Esophagus (tissue), 2 donors: ENCODE measurements around the gene RPP14. TPM values are rescaled to one million over a fixed set of nuclear protein-coding genes. Genes with fewer than 3 reads are reported as not detected.
"Not testable (repeated sequence)": the region's sequence is repeated elsewhere in the genome, so short reads cannot be mapped to it uniquely, and the experiment has no call there.

Experiments used
- H3K27ac ChIP-seq, 2 donors: one replicate each; pipeline ENCODE4 v1.5.1; 2013; ENCODE audit warnings: low read depth in 2 of 2, mild to moderate bottlenecking in 2 of 2, inconsistent platforms in 1 of 2, low read length in 1 of 2, moderate library complexity in 1 of 2
- H3K27me3 ChIP-seq, 2 donors: one replicate each; pipeline ENCODE4 v1.6.1; 2013; ENCODE audit warnings: low read length in 2 of 2, control low read depth in 1 of 2, mild to moderate bottlenecking in 1 of 2; ENCODE audit not compliant: insufficient read depth in 2 of 2, control insufficient read depth in 1 of 2
- H3K36me3 ChIP-seq, 2 donors: one replicate each; pipeline ENCODE4 v1.6.1; 2013; ENCODE audit warnings: low read length in 1 of 2; ENCODE audit not compliant: control insufficient read depth in 2 of 2, insufficient read depth in 2 of 2
- H3K4me1 ChIP-seq, 2 donors: one replicate each; pipeline ENCODE4 v1.6.1; 2013; ENCODE audit warnings: low read length in 1 of 2; ENCODE audit not compliant: control insufficient read depth in 2 of 2, insufficient read depth in 2 of 2
- H3K4me3 ChIP-seq, 2 donors: one replicate each; pipeline ENCODE4 v1.5.1; 2013; ENCODE audit warnings: low read length in 2 of 2, mild to moderate bottlenecking in 2 of 2, low read depth in 1 of 2, moderate library complexity in 1 of 2
- H3K9me3 ChIP-seq, 2 donors: one replicate each; pipeline ENCODE4 v1.6.1; 2013; ENCODE audit warnings: mild to moderate bottlenecking in 2 of 2, low read depth in 1 of 2, low read length in 1 of 2, moderate library complexity in 1 of 2; ENCODE audit not compliant: control insufficient read depth in 2 of 2, insufficient read depth in 1 of 2
- WGBS, 2 donors: extraction: QIAGEN DNeasy Blood & Tissue Kit; methylation state at CpG; one replicate each; pipeline ENCODE4 v1.1.7; 2013; 5-methylcytosine and 5-hydroxymethylcytosine counted together
- polyA plus RNA-seq, 2 donors: library from polyadenylated mRNA; stranded (reverse); fragments of 200-250 nt; gene quantifications; one replicate each; pipeline ENCODE4 v1.2.3, GENCODE V29; 2013
- donor health status: healthy with polysubstance abuse.
- donor health status: Bipolar disorder and iron deficiency.

The RPP14 gene
- polyA plus RNA-seq, 2 donors: 7.5 to 8.4 TPM

DNA sequence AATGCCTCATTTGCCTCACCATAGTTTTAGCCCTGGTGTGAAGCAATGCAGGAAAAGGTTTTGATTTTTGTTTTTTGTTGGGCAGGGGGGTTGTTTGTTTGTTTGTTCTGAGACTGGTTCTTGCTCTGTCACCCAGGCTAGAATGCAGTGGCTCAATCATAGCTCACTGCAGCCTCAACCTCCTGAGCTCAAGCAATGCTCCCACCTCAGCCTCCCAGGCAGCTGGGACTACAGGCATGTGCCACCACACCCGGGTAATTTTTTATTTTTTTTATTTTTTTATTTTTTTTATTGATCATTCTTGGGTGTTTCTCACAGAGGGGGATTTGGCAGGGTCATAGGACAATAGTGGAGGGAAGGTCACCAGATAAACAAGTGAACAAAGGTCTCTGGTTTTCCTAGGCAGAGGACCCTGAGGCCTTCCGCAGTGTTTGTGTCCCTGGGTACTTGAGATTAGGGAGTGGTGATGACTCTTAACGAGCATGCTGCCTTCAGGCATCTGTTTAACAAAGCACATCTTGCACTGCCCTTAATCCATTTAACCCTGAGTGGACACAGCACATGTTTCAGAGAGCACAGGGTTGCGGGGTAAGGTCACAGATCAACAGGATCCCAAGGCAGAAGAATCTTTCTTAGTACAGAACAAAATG lies 17.0 kb upstream of the RPP14 start:
- not testable (repeated sequence) for H3K27me3 ChIP-seq, H3K4me1 ChIP-seq, H3K9me3 ChIP-seq, H3K4me3 ChIP-seq, H3K27ac ChIP-seq, H3K36me3 ChIP-seq
- WGBS, 2 donors: 91 to 95% methylated on average over 3 of the region's 4 CpGs

GRCh38 chr3:58290446-58290845 lies 15.6 kb upstream of the RPP14 start:
- H3K4me3 ChIP-seq, H3K36me3 ChIP-seq, H3K9me3 ChIP-seq, H3K4me1 ChIP-seq, H3K27me3 ChIP-seq, H3K27ac ChIP-seq: not testable (repeated sequence)
- WGBS, 2 donors: 97% methylated on average over 33 of the region's 33 CpGs; no CpG with 5 or more reads in 1 of the 2 donors

DNA sequence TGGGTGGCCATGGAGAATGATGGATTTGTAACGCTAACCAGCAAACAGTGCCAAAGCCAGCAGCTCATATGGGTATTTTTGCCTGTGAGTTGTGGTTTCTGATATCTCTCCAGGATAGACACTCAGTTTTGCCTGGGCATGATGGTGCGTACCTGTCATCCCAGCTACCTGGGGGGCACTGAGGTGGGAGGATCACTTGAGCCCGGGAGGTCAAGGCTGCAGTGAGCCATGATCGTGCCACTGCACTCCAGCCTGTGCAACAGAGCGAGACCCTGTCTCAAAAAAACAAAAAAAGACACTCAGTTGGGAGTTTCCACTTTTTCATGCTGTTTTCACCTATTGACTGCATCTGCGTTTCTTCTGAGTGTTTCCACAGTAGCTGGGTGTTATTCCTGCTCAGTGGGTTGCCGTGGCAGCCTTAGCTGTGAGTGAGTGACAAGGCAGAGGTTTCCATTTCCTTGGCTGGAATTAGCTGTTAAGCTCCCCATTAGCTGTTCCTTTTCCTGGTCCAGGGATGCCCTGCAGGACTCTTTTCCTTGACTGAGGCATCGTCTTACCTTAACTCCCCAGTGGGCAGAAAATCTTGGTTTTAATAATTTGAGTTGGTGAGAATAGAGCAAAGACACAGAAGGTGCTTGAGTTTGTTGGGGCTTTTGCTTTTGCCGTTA lies 14.2 kb upstream of the RPP14 start:
- Histone ChIP-seq H3K9me3 (no peaks in the 10 kb centered on the region), H3K4me3 (no peak overlapping the region), H3K27me3 (no peaks in the 10 kb centered on the region), H3K36me3 (peaks cover 0 to 4% of the 10 kb centered on the region in 2 donors), H3K27ac (no peak overlapping the region), H3K4me1 (no peaks in the 10 kb centered on the region)
- 80 to 83% methylated on average over 9 of the region's 9 CpGs for WGBS, 2 donors

DNA sequence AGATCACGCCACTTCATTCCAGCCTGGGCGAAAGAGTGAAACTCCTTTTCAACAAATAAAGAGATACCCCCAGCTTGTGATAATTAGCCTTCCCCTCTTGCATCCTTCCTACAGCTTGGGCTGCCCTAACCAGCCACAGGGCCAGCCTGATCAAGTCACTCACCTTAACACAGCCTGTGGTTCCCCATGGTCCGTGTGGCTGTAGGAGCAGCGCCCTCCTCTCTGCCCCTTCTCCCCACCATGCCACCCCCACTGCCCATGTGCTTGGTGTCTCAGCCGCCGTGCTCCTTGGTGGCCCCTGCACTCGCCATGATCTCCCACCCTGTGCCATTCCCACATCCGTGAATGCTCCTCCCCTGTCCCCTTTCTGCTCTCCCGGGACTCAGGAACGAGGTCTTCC lies 13.2 kb upstream of the RPP14 start:
- 90 to 93% methylated on average over 10 of the region's 10 CpGs for WGBS, 2 donors
- H3K27me3 ChIP-seq: no peaks in the 10 kb centered on the region
- H3K4me3 ChIP-seq: no peak overlapping the region
- no peaks in the 10 kb centered on the region for H3K36me3 ChIP-seq
- no peaks in the 10 kb centered on the region for H3K9me3 ChIP-seq
- no peaks in the 10 kb centered on the region for H3K4me1 ChIP-seq
- H3K27ac ChIP-seq: no peak overlapping the region

DNA sequence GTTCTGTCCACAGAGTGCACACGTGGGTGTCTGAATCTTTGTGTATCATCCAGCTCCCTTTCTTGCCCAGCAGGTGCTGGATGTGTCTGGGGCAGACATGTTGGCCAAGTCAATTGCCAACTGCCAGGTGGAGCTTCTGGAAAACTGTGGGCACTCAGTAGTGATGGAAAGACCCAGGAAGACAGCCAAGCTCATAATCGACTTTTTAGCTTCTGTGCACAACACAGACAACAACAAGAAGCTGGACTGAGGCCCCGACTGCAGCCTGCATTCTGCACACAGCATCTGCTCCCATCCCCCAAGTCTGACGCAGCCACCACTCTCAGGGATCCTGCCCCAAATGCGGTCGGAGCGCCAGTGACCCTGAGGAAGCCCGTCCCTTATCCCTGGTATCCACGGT lies 12.5 kb upstream of the RPP14 start:
- no peak overlapping the region for H3K27ac ChIP-seq
- 75 to 78% methylated on average over 9 of the region's 9 CpGs for whole genome bisulfite sequencing, 2 donors
- no peaks in the 10 kb centered on the region for H3K4me1 ChIP-seq
- H3K36me3 ChIP-seq: no peaks in the 10 kb centered on the region
- no peaks in the 10 kb centered on the region for H3K9me3 ChIP-seq
- no peaks in the 10 kb centered on the region for H3K27me3 ChIP-seq
- H3K4me3 ChIP-seq: no peak overlapping the region

GRCh38 chr3:58296269-58296668 lies 9.8 kb upstream of the RPP14 start:
- Histone ChIP-seq H3K27me3 (no peaks in the 10 kb centered on the region), H3K4me3 (no peak overlapping the region), H3K27ac (no peak overlapping the region), H3K9me3 (no peaks in the 10 kb centered on the region), H3K36me3 (no peaks in the 10 kb centered on the region), H3K4me1 (no peaks in the 10 kb centered on the region)
- 39 to 50% methylated on average over 5 of the region's 5 CpGs for WGBS, 2 donors

DNA sequence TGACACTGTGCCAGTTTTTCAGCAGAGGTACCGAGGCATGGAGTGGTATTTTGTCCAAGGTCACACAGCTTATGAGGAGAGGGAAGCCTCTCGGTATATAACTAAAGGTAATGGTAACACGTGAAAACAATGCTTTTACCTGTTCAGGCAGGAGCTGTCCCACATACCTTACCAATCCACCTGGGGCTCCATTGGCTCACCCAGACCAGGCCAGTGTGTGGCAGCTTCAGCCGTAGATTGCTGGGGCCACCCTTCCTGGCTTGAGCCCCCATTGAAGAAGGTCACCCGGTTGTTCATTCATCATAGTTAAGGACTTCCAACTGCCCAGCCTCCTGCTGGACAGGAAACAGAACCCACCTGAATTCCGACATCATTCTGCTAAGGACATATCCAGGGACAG lies 9.2 kb upstream of the RPP14 start:
- WGBS, 2 donors: 47 to 50% methylated on average over 6 of the region's 6 CpGs
- no peaks in the 10 kb centered on the region for H3K27me3 ChIP-seq
- no peak overlapping the region for H3K4me3 ChIP-seq
- H3K36me3 ChIP-seq: no peaks in the 10 kb centered on the region
- no peaks in the 10 kb centered on the region for H3K9me3 ChIP-seq
- no peak overlapping the region for H3K27ac ChIP-seq
- no peaks in the 10 kb centered on the region for H3K4me1 ChIP-seq

DNA sequence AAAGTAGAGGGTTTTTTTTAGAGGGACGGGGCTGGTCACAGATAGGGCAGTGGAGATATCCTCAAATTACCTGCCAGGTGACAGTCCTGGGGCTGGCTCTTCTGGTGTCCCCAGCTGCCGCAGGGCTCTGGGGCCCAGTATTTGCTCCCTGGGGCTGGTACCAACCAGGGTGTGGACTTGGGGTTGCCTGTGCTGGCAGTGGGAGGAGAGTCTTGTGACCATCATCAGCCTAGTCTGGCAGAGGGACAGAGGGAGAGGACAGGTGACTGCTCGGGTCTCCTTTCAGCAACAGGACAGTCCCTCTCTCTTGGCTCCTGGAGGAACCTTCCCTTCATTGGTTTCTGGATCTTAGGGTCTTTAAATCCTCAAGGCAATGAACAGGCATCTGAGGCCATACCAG lies 7.9 kb upstream of the RPP14 start:
- Histone ChIP-seq H3K9me3 (no peaks in the 10 kb centered on the region), H3K4me1 (no peaks in the 10 kb centered on the region), H3K27ac (no peak overlapping the region), H3K36me3 (no peaks in the 10 kb centered on the region), H3K27me3 (no peaks in the 10 kb centered on the region), H3K4me3 (no peak overlapping the region)
- 63 to 71% methylated on average over 3 of the region's 3 CpGs for WGBS, 2 donors

GRCh38 chr3:58299075-58299474 lies 7.0 kb upstream of the RPP14 start:
- Histone ChIP-seq H3K27ac (no peak overlapping the region), H3K9me3 (no peaks in the 10 kb centered on the region), H3K4me1 (no peaks in the 10 kb centered on the region), H3K27me3 (no peaks in the 10 kb centered on the region), H3K36me3 (no peaks in the 10 kb centered on the region), H3K4me3 (no peak overlapping the region)
- 54 to 60% methylated on average over 2 of the region's 2 CpGs for WGBS, 2 donors
